GM23248 (cell line): ENCODE data around the gene LORICRIN. TPM values are rescaled to one million over a fixed set of nuclear protein-coding genes. Genes with fewer than 3 reads are reported as not detected.

Source experiments
- DNase-seq: peaks from one replicate; pipeline ENCODE4 v3.0.0-alpha.2; 2015
- H2AFZ ChIP-seq: fragments of 200-600 bp; sonication (generic); 2 replicates; pipeline ENCODE4 v1.6.1; 2016; ENCODE audit warnings: antibody characterized with exemption
- H3F3A ChIP-seq: fragments of 200-600 bp; sonication (generic); 2 replicates; pipeline ENCODE4 v1.6.1; 2016; ENCODE audit warnings: mild to moderate bottlenecking, antibody characterized with exemption, mixed run types; ENCODE audit not compliant: insufficient read depth
- H3K27ac ChIP-seq: fragments of 200-600 bp; sonication (generic); 2 replicates; pipeline ENCODE4 v1.5.1; 2016; ENCODE audit warnings: mild to moderate bottlenecking
- H3K27me3 ChIP-seq: fragments of 200-600 bp; sonication (generic); replicated peaks from 2 replicates; pipeline ENCODE4 v1.6.1; 2016; ENCODE audit warnings: mild to moderate bottlenecking; ENCODE audit not compliant: insufficient read depth
- H3K36me3 ChIP-seq: fragments of 200-600 bp; sonication (generic); 2 replicates; pipeline ENCODE4 v1.6.1; 2016; ENCODE audit warnings: low read depth, mild to moderate bottlenecking
- H3K4me1 ChIP-seq: fragments of 200-600 bp; sonication (generic); 2 replicates; pipeline ENCODE4 v1.6.1; 2016; ENCODE audit warnings: mild to moderate bottlenecking; ENCODE audit not compliant: insufficient read depth
- H3K4me2 ChIP-seq: fragments of 200-600 bp; sonication (generic); one replicate; pipeline ENCODE4 v1.6.1; 2016; ENCODE audit warnings: mild to moderate bottlenecking; ENCODE audit not compliant: unreplicated experiment
- H3K4me3 ChIP-seq: fragments of 200-600 bp; sonication (generic); 2 replicates; pipeline ENCODE4 v1.5.1; 2016; ENCODE audit warnings: mild to moderate bottlenecking
- H3K79me2 ChIP-seq: fragments of 200-600 bp; sonication (generic); 2 replicates; pipeline ENCODE4 v1.6.1; 2016; ENCODE audit warnings: mild to moderate bottlenecking; ENCODE audit not compliant: insufficient read depth
- H3K9ac ChIP-seq: fragments of 200-600 bp; sonication (generic); 2 replicates; pipeline ENCODE4 v1.6.1; 2016; ENCODE audit warnings: mild to moderate bottlenecking
- H3K9me2 ChIP-seq: fragments of 200-600 bp; sonication (generic); 2 replicates; pipeline ENCODE4 v1.6.1; 2016; ENCODE audit warnings: mixed run types, mild to moderate bottlenecking, moderate library complexity; ENCODE audit not compliant: insufficient read depth
- H3K9me3 ChIP-seq: fragments of 200-600 bp; sonication (generic); one replicate; pipeline ENCODE4 v1.6.1; 2017; ENCODE audit warnings: low read depth
- H4K20me1 ChIP-seq: fragments of 200-600 bp; sonication (generic); 2 replicates; pipeline ENCODE4 v1.6.0; 2016; ENCODE audit not compliant: insufficient read depth
- EZH2 ChIP-seq: fragments of 200-600 bp; sonication (generic); IDR thresholded peaks from 2 replicates; pipeline ENCODE4 v1.6.1; 2018; ENCODE audit warnings: antibody characterized with exemption, mild to moderate bottlenecking; ENCODE audit not compliant: insufficient read depth, poor library complexity, severe bottlenecking
- EZH2phosphoT487 ChIP-seq: fragments of 200-600 bp; sonication (generic); IDR thresholded peaks from 2 replicates; pipeline ENCODE4 v1.6.1; 2018; ENCODE audit warnings: antibody characterized with exemption, moderate library complexity, mild to moderate bottlenecking, low read depth; ENCODE audit not compliant: insufficient read depth
- WGBS, 2 experiments: methylation state at CpG; one replicate each; pipeline ENCODE4 v1.1.6; 2015 to 2017; ENCODE audit warnings: low lambda C conversion rate in 2 of 2, low coverage in 1 of 2; ENCODE audit errors: missing lambda C conversion rate in 2 of 2; 5-methylcytosine and 5-hydroxymethylcytosine counted together
- in situ Hi-C: fragments of 300-500 bp; cut with MboI; formaldehyde crosslinking; loops from 2 replicates; pipeline ENCODE4 v1.15.0; 2020
- polyA plus RNA-seq: library from polyadenylated mRNA; unstranded; fragments of >200 nt; fragmentation: Nextera tagmentation; extraction: Ambion mirVana; gene quantifications from 2 replicates; pipeline ENCODE4 v1.2.1, GENCODE V29; 2016
- total RNA-seq: library from RNA; depleted of rRNA; stranded (reverse); fragments of >200 nt; shearing (Covaris generic); gene quantifications from 2 replicates; pipeline ENCODE4 v1.2.3, GENCODE V29; 2014

LORICRIN gene
- total and polyA plus RNA-seq, 2 experiments from 2014 or later, result not detected

GRCh38 chr1:153291514-153291913, 32.0 kb downstream of the LORICRIN start:
- Histone ChIP-seq H3K4me3 (no peak overlapping the region), H3K9me2 (no peaks in the 10 kb centered on the region), H3K27me3 (0 out of 2 replicates have a peak, but pooled peaks cover 4% of the 10 kb centered on the region), H3K4me1 (no peaks in the 10 kb centered on the region), H3K4me2 (no peak overlapping the region), H3F3A (no peaks in the 10 kb centered on the region), H4K20me1 (no peaks in the 10 kb centered on the region), H3K27ac (no peak overlapping the region), H2AFZ (no peak overlapping the region), H3K9ac (no peak overlapping the region), H3K9me3 (no peaks in the 10 kb centered on the region), H3K79me2 (no peaks in the 10 kb centered on the region), H3K36me3 (no peaks in the 10 kb centered on the region)
- in situ Hi-C loops, result no loop called here
- no peak for DNase-seq
- TF ChIP-seq EZH2 (no peak), EZH2phosphoT487 (no peak)
- WGBS, 2 experiments, result 47 to 51% methylated on average over 5 of the region's 5 CpGs

- Histone ChIP-seq H3K9me2 (no peaks in the 10 kb centered on the region), H3K9me3 (no peaks in the 10 kb centered on the region), H3K4me2 (no peak overlapping the region), H3K36me3 (no peaks in the 10 kb centered on the region), H3K27me3 (0 out of 2 replicates have a peak, but pooled peaks cover 4% of the 10 kb centered on the region), H3K4me3 (no peak overlapping the region), H3K27ac (no peak overlapping the region), H3K4me1 (no peaks in the 10 kb centered on the region), H3K79me2 (no peaks in the 10 kb centered on the region), H3F3A (no peaks in the 10 kb centered on the region), H3K9ac (no peak overlapping the region), H2AFZ (no peak overlapping the region), H4K20me1 (no peaks in the 10 kb centered on the region)
- DNase-seq, result no peak
- in situ Hi-C loops, result no loop called here
- 32 to 35% methylated on average over 6 to 8 of the region's 8 CpGs for WGBS, 2 experiments
- TF ChIP-seq EZH2phosphoT487 (no peak), EZH2 (no peak)
These were observed 32.7 kb downstream of the LORICRIN start for GRCh38 chr1:153292185-153292584.

- Histone ChIP-seq H3K27ac (no peak overlapping the region), H3K9ac (no peak overlapping the region), H3K4me2 (no peak overlapping the region), H3K9me2 (no peaks in the 10 kb centered on the region), H3K4me3 (no peak overlapping the region), H3K79me2 (no peaks in the 10 kb centered on the region), H2AFZ (no peak overlapping the region), H3K9me3 (no peaks in the 10 kb centered on the region), H3K4me1 (no peaks in the 10 kb centered on the region), H4K20me1 (no peaks in the 10 kb centered on the region), H3K36me3 (no peaks in the 10 kb centered on the region), H3F3A (no peaks in the 10 kb centered on the region), H3K27me3 (0 out of 2 replicates have a peak, but pooled peaks cover 4% of the 10 kb centered on the region)
- 65 to 69% methylated on average over 24 to 25 of the region's 25 CpGs for WGBS, 2 experiments
- no peak for TF ChIP-seq EZH2phosphoT487
- no peak for TF ChIP-seq EZH2
- in situ Hi-C loops, result no loop called here
- no peak for DNase-seq
These were observed 33.4 kb downstream of the LORICRIN start for GRCh38 chr1:153292740-153293479.

GRCh38 chr1:153293480-153293775, 33.9 kb downstream of the LORICRIN start:
- in situ Hi-C loops, result no loop called here
- H3K4me3 ChIP-seq, result no peak overlapping the region
- H3K9me3 ChIP-seq, result no peaks in the 10 kb centered on the region
- no peaks in the 10 kb centered on the region for H3K4me1 ChIP-seq
- H4K20me1 ChIP-seq, result no peaks in the 10 kb centered on the region
- no peak overlapping the region for H2AFZ ChIP-seq
- H3K4me2 ChIP-seq, result no peak overlapping the region
- no peaks in the 10 kb centered on the region for H3F3A ChIP-seq
- no peak overlapping the region for H3K9ac ChIP-seq
- H3K9me2 ChIP-seq, result no peaks in the 10 kb centered on the region
- no peak for TF ChIP-seq EZH2phosphoT487
- no peak for TF ChIP-seq EZH2
- no peaks in the 10 kb centered on the region for H3K36me3 ChIP-seq
- no peaks in the 10 kb centered on the region for H3K79me2 ChIP-seq
- DNase-seq, result no peak
- H3K27me3 ChIP-seq, result 0 out of 2 replicates have a peak, but pooled peaks cover 4% of the 10 kb centered on the region
- no peak overlapping the region for H3K27ac ChIP-seq
- 48 to 50% methylated on average over 7 of the region's 7 CpGs for WGBS, 2 experiments
